HG02623 (cell line): Measurements from ENCODE around the gene PDE11A.

Experiments
- ATAC-seq: cut with Tn5 transposase; IDR thresholded peaks from one replicate; pipeline ENCODE4 v1.9.1; 2021; ENCODE audit warnings: moderate library complexity; ENCODE audit not compliant: unreplicated experiment

The PDE11A gene

DNA sequence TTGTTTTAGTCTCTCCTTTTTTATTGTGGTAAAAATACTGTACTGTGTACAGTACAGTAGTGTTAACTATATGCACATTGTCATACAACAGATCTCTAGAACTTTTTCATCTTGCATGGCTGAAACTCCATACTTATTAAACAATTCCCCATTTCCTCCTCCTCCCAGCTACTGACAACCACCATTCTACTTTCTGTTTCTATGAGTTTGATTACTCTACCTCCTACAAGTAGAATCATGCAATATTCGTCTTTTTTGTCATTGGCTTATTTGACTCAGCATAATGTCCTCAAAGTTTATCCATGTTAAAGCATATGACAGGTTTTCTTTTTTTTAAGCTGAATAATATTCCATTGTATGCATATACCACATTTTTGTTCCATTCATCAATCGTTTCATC, 341.8 kb downstream of the PDE11A start:
- no peak for ATAC-seq

DNA sequence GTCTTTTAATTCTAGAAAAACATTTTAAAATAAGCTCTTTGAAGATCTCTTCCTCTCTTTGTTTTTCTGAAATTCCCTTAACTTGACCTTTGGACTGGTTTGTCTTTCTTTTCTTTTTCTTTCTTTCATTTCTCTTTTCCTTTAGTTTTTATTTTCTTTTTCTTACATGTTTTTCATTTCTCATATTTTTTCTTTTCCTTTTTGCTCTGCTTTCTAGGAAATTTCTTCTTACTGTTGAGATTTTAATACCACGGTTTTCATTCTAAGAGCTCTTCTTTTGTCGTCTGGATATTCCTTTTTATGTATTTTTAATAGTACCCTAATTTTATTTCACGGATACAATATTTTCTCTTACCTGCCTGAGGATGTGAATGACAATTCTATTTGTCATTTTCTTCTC, 342.2 kb downstream of the PDE11A start:
- ATAC-seq = no peak

DNA sequence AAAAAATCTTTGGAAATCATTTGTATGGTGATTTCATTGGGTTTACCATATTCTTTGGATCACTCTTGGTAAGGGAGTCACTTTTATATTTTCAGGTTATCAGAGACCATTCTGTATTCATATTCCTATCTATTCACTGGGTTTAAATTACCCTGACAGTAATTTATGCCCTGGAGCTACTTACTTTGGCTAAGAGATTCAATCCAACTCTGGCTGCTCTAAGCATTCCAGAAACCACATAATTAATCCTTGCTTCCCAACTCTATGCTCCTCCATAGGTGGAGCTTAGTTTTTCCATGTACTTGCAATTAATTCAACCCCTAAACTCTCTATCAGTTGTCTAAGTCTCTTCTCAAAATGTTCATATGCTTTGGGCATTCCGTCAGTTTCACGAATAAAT, 343.7 kb downstream of the PDE11A start:
- ATAC-seq = no peak

DNA sequence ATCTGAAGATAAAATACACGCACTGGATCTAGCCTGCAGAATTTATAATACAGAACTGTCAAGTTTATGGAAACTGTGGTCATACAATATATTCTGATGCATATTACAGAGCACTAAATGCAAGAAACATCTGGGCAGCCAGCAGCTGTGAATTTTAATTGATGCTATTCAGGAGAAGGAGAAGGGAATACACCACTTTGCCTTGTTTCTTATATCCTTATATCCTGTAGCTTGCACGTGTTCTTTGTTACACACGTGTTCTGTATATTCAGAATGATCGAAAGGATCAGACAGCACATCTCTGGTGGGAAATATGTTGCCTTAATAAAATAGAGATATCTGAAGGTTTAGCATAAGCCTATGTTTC, 344.2 kb downstream of the PDE11A start:
- ATAC-seq = no peak

DNA sequence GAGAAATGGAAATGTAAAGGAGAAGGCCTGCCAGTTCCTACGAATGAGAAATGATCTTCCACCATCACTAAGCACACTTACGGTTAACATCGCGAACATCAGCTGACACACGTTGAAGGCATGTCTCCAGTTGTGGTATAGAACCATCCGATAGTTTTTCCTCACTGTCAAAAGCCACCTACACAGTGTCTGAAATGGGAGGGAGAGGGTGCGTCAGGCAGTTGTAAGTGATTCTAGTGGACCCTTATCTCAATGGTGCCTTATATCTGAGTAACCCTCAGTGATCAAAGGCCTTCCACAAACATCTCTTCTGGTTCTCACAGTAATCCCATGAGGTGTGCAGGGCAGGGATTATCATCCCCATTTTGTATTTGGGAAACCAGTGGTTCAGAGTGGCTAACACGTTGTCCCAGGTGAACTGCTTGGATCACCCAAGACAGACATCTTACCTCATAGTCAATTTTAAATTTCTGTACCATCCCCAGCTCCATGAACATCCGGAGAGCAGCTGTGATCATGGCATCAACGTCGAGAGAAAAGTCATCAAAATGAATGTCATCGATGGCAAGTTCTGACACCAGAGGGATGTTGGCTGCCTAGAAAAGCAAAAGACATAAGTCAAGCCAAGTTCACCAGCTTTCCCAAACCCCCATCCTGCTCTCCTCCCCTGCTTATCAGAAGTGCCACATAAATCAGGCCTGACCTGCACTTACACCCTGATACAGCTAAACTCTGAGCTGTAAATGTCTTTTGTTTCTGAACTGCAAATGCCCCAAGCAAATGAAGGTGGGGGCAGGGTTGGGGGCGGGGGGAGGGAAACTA, 344.8 kb downstream of the PDE11A start:
- ATAC-seq = no peak

DNA sequence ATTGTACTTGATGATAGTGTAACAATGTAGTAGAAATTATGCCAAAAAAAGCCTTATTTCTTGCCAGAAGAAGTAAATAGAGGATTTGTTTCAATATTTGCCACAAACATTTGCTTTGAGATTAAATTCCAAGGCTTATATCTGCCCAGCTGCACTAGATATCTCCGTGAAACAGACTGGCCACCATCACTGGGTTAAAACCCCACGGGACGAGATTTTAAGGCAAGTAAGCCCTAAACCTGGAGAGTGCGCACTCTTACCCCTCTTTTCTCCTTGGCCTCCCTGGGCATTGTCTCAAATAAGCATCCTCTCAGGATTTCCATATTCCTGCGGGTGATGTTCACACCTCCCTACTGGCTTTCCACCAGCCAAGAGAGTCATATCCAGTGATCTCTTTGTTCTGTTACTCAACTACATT, 345.6 kb downstream of the PDE11A start:
- no peak for ATAC-seq

DNA sequence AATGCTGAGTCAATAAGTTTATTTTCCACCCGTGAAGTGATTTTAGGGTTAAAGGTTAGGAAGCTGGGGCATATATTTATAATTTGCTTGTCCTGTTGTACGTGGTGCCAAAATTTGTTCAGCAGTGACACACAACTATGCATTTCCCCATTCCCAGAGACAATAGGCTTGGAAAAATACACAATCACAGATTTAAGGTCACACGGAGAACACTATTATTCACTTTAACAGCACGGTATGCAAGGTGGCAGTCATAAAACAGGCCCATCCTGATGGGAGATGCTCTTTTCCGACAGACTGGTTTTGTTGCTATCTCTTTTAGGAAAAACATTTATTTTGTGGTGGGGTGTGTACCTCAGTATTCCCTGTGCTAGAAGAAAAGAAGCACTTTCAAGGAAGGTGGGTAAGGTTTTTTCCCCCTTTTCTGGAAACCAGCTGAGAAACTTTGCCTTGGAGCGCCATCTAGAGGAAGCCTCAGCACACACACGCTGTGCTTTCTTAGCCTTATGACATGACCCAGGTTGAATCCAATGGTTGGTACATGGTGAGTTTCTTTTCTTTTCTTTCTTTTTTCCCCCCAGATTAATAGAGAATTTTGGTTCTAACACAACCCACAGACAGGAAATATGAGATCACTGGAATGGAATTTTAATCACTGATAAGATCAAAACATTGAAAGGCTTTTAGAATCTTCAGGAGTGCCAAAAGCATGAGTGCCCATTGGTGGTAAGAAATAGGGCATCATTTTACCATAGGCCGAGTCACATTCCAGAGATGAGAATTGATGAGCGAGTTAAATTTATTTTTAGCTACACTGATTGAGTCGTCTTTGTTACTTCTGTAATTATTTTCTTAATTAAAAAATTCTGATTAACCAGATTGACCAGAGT, 347.9 kb downstream of the PDE11A start:
- peak; percentile 61 for ATAC-seq

DNA sequence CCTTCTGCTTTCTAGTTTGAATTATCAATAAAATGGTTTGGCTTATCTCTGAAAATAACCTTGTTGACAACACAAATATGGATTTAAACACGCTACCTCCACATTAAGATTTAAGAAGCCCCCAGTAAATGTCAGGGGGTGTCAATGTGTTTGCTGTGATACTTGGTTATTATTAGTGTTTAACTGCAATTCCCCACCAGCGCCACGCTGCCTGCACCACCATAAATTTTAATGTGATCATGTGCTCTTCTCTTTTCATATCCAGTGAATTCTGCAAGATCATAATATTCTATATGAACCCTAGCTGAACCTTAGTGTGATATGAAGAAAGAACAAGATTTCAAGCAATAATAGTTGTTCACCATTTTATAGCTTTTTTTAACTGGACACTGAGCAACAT, 349.3 kb downstream of the PDE11A start:
- ATAC-seq = no peak

DNA sequence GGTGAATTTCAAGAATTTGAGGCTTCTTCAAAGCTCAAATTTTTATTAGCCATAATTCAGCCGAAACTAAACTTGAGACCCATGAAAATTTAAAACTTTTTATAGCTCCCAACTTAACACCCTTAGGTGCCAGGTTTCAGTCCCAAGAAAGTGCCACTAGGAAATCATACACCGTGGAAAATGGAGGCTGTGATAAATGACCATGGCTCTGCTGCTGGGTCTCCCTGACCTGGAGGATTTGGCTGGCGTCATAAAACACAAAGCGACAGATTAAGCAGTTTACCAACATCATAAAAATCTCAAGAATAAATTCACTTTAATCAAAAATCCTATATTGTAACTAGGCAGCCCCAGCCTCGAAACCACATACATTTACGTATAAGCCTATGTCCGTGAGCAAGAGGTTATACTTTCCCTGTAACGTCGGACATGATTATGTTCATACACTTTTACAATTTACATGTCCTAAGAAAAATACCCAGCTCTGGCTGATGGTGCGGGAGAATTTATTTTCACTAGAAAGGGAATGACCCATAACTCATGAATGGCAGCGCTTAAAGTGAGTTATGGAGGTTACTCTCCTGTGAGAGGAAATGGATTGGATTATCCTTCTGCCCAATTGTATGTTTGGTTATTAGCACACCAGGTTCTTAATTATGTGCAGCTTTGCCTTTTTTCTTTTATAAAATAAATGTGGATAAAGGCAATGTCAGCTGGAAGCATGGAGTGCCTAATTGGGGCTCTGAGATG, 350.6 kb downstream of the PDE11A start:
- no peak for ATAC-seq

DNA sequence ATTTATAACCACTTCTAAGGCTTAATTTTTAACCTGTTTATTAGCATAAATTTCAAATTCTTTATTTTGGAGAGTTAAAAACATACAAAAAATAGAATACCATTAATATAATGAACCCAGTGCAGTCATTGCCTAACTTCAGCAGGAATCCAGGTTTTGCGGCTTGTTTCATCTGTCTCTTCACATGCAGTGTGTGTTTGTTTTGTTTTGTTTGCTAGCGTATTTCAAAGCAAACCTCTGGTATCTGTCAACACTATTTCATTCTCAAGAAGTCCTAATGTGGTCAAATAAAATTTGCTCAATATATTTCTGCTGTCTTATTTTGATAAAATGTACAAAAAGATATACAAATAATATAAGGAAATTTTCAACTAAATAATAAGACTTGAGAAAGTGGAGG, 351.5 kb downstream of the PDE11A start:
- no peak for ATAC-seq

DNA sequence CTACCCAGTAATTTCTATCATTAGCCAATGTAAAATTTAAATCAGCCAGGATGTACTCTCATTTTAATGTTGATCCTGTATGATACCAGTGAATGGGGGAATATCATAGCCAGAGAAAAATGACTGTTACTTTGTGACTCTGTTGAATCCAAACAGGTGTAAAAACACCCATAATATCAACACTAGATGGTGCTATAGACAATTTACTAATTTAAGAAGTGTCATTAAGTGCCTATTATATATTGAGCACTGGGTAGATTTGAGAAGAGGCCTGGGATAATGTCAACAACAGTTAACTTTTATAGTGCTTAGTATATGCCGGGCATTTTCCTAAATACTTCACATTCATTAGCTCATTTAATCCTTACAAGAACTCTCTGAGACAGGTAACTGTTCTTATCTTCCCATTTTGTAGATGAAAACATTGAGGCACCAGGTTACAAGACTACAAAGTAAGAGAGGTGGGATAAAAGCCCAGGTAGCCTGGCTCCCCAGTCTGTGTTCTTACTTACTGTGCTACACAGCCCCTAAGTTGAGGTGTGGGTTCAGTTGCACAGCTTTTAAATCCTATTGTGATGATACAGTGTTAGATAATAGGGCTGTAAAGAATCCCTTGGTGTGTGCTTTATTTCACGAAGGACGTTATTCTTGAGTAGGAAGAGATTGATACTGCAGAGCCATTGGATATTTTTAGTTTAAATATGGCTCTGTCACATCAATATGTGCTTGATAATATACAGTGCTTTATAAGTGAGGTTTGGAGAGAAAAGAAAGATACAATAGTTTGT, 354.6 kb downstream of the PDE11A start:
- ATAC-seq = no peak

DNA sequence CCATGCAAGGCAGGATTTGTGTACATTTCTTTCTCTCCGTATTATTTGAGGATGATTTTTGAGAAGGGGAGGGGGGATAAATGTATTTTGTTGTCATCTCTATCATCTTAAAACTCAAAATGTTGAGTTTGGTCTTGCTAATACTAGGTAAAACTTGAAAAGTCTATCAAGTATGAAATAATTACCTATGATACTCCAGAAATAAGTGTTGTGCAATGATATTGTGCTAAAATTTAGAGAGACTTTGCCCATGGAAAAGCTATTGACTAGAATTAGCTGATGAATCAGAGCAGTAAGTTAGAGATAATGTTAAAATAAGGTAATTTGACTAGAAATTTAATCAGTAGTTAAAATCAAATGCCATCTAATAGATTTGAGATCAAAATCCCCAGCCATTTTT, 356.1 kb downstream of the PDE11A start:
- ATAC-seq = no peak

DNA sequence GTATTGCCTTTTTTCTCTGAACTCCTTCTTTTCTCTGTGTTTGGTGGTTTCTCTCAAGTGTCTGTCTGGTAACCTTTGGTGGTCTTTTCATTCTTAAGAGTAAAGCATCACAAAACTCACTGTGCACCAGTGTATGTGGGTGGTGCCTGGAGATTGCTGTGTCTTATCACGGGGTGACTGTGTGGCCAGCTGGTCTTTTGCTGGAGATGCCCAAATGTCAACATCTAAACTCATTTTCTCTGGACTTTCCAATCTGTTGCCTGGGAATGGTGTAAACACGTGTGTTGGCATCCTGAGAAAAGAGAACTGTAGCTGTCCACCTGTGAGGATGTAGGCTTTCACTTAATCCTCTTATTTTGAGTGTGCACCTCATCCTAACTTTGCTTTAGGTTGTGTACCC, 356.8 kb downstream of the PDE11A start:
- no peak for ATAC-seq

DNA sequence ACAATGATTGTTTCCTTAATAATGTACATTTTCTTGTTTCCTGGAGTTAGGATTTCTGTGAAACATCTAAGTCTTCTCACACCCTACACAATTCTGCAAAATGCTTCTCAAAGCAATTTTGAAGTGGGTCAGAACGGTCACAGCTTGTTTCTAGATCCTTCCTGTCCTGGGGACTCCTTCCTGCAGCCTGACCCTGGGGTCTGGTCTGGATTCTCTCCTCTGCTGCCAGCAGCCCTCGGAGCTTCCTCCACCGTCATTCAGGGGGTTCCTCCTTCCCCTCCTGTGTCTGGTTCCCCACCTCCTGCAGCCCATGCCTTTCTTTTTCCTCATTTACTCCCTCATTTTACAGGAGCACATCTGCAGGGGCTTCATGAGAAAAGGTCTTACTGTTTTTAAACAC, 357.9 kb downstream of the PDE11A start:
- no peak for ATAC-seq

DNA sequence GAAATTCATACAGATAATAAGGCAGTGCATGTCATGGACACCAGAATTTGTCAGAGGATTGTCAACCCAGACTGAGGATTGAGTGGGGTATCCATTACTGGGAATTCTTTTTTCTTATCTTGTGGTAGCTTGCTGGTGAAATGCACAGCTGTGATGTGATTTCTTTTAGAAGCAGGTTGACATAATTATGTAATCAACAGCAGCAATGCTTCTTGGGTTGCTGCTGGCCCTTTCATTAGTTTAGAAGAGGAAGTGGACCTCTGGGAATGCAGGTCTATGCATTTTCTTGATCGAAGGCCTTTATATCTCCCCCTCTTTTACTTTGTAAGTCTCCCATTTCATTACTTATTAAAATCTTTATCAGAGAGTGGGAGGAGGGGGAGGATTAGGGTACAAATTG, 360.1 kb downstream of the PDE11A start:
- no peak for ATAC-seq

DNA sequence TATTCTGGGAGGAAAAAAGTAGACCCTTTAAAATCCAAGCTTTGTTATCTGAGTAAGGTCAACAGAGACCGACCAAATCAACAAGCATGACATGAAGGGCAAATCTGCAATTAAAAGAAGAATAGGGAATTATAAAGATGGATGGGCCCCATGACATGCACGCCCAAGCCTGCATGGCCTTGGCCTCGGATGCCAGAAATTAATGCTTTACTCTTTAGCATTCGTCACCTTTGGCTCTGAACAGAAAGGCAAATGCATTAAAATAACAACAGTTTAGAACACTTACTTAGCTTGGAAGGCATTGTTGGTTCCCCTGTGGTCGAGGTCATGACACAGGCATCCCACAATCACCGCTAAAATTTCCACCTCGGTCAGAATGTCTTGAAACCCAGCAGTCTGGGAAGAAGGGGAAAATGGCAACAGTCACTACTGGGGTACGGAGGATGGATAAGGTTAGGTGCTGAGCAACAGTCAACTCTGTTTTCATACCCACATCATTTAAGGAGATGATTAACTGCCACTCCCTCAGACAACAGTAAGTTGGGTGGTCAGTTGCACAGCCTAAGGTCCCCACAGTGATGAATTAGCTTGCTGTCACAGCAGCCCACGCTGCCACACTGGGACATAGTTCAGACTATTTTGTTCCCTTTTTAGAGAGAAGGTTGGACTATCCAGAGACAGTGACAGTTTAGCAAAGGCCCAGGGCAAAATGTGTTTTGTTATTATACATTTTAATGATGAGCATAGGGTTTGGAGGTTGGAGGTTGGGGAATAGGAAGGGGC, 360.9 kb downstream of the PDE11A start:
- no peak for ATAC-seq

DNA sequence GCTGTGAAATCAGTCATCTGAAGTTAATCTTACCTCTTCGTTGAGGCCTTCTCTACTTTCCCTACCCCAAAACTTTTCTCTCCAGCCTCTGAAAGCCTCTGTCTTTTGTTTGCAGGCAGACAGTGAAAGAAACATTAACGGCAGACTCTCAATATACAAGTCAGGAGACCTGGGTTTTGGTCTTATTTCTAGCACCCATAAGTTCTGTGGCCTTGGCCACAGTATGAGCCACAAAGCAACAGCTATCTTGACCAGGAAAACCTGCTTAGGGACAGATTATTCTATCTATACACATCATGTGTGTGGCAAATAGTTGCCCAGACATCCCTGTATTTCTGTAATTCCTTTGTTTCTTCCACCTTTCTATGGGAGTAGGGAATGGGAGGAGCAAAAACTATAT, 361.7 kb downstream of the PDE11A start:
- no peak for ATAC-seq

DNA sequence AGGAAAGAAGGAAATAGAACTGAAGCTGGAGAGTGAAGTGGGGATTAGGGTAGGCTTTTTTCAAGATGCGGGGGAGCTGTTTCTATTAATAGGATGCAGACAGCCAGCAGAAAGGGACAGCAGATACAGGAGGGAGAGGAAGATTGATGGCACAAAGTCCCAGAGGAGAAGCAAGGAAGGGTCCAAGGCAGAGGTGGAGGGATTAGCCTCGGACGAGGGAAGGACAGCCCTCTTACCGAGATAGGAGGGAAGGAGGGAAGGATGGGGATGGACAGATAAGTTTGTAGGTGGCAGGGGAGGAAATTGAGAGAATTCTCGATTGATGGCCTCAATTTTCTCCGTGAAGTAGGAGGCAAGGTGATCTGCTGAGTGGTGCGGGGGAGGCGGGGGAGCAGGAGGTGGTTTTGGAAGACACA, 362.6 kb downstream of the PDE11A start:
- no peak for ATAC-seq

DNA sequence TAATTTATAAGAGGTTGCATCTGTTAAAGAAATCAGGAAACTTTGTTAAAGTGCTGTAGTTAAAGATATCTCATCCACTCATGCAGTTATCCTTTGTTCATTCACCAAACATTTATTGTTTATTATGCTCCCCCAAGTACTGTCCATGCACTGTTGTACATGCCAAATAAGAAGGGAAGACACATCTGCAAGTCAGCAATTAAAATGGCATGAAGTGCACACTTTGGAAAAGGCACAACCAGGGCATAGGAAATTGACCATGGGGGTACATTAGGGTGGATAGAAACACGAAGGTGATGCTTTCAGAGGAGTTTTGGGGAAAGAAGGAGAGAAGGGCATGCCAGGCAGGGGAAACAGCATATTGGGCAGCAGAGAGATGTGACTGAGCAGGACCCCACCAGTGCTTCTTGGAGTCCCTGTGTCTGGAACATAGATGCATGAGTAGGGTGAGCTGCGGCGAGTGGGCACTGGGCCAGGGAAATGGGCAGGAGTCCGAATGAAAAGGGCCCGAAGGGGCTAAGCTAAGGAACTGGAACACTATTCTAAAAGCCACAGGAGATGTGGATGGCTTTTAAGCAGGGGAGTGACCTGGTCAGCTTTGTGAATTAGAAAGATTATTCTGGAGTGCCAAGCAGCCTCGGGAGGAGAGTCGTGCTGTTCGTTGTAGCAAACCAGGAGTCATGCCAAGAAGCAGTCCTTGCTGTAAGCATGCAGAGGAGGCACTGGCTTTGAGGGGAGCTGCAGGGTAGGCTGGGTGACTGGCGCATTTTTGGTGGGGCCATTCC, 363.7 kb downstream of the PDE11A start:
- no peak for ATAC-seq
